Ovary (tissue), 9 donors: ENCODE results near the gene ST3GAL5. TPM values are rescaled to one million over a fixed set of nuclear protein-coding genes. Genes with fewer than 3 reads are reported as not detected.
"Not testable (repeated sequence)": the region's sequence is repeated elsewhere in the genome, so short reads cannot be mapped to it uniquely, and the experiment has no call there.

ENCODE experiments used
- DNase-seq, 5 donors: peaks; one replicate each; pipeline ENCODE4 v3.0.0-alpha.2; 2019 to 2020
- H3K27ac ChIP-seq, 2 donors: fragments of 200-600 bp; one replicate each; pipeline versions ENCODE4 v1.5.1 to v1.8.0; 2019 to 2022
- H3K27me3 ChIP-seq: fragments of 200-600 bp; one replicate; pipeline ENCODE4 v1.8.0; 2022
- H3K36me3 ChIP-seq: fragments of 200-600 bp; sonication (generic); one replicate; pipeline ENCODE4 v1.5.1; 2019
- H3K4me1 ChIP-seq: one replicate; pipeline ENCODE4 v1.8.1; 2013; ENCODE audit warnings: mild to moderate bottlenecking, moderate library complexity; ENCODE audit not compliant: insufficient read depth
- H3K4me3 ChIP-seq: fragments of 200-600 bp; sonication (generic); one replicate; pipeline ENCODE4 v1.5.1; 2017
- H3K9me3 ChIP-seq, 2 donors: fragments of 200-600 bp in 1 of 2; sonication (generic) in 1 of 2; one replicate each; pipeline versions ENCODE4 v1.5.1 to v1.8.1; 2013 to 2019; ENCODE audit warnings: mild to moderate bottlenecking in 1 of 2, moderate library complexity in 1 of 2
- EP300 ChIP-seq: sonication (generic); formaldehyde crosslinking; IDR thresholded peaks from one replicate; pipeline ENCODE4 v1.6.1; 2017; ENCODE audit warnings: antibody characterized with exemption
- POLR2A ChIP-seq: fragments of 450-650 bp; IDR thresholded peaks from one replicate; pipeline ENCODE4 v1.6.1; 2017; ENCODE audit warnings: antibody characterized with exemption, mild to moderate bottlenecking, moderate library complexity
- WGBS, 3 donors: extraction: QIAGEN DNeasy Blood & Tissue Kit in 1 of 3; methylation state at CpG; one replicate each; pipeline versions ENCODE4 v1.1.5 to v1.1.7; 2013 to 2017; 5-methylcytosine and 5-hydroxymethylcytosine counted together
- intact Hi-C, 4 donors: fragments of 100-400 bp; cut with DNase I; formaldehyde crosslinking; loops; one replicate each; pipeline versions ENCODE4 v1.11.0 to v1.15.1; 2022 to 2023
- polyA plus RNA-seq, 2 donors: library from polyadenylated mRNA; stranded (reverse); fragments of 200-250 nt in 1 of 2; fragments of 350-450 nt in 1 of 2; fragmentation: Illumina TruSeq in 1 of 2; extraction: RNeasy Lipid Tissue Mini Kit (QIAGEN cat#74804) in 1 of 2; gene quantifications; one replicate each; pipeline ENCODE4 v1.2.3, GENCODE V29; 2013 to 2014
- total RNA-seq, 7 donors: library from RNA; depleted of rRNA in 2 of 7; stranded (reverse); fragments of >200 nt in 2 of 7; fragmentation: NEBNext Ultra II Directional in 3 of 7; extraction: Animal tissue kit (Norgen Biotek cat#: 25700) in 3 of 7; gene quantifications; one replicate each; pipeline versions ENCODE4 v1.1.0 to v1.2.4, GENCODE V29; 2016 to 2023
- TF ChIP-seq, protein P1 (sequence below), 3 donors: fragments of 450-650 bp in 2 of 3; fragments of 200-600 bp in 1 of 3; IDR thresholded peaks; one replicate each; pipeline versions ENCODE4 v1.5.1 to v1.8.0; 2016 to 2022; ENCODE audit warnings: antibody characterized with exemption in 3 of 3, mild to moderate bottlenecking in 1 of 3
- donor health status: DM: no; HTN: no; CAD: no; lungs with moderate emphysema.
- donor health status: DM: no; HTN: no; CAD: no.
- donor health status: Bipolar disorder and iron deficiency.
- donor health status: DM: yes; HTN: yes; CAD: no.
- donor health status: DM: no; HTN: no; CAD: no.
- donor health status: DM: yes; HTN: yes; CAD: no.

The ST3GAL5 gene
- total and polyA plus RNA-seq, 9 donors = 11.6 to 52.7 (median 22.2) TPM

DNA sequence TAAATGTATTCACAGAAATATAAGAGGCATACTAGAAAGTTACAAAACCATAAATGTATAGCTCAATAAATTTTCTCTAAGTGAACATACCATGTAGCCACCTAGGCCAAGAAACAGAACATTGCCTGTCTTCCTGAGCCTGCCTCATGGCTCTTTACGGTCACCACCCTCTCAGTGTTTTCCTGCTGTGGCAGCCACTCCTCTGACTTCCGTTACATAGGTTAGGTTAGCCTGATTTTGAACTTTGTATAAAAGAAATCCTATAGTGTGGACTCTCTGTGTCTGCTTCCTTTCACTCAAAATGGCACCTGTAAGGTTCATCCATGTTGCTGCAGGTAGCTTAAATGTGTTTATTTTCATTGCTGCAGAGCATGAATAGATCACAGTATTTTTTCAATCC is 11.6 kb upstream of the ST3GAL5 start:
- WGBS, 3 donors = 90 to 100% (median 94%) methylated on average over 2 of the region's 2 CpGs
- Histone ChIP-seq H3K27ac (no peak overlapping the region), H3K9me3 (no peaks in the 10 kb centered on the region), H3K4me3 (no peak overlapping the region), H3K27me3 (no peaks in the 10 kb centered on the region), H3K36me3 (no peaks in the 10 kb centered on the region), H3K4me1 (peaks cover 6% of the 10 kb centered on the region)
- intact Hi-C loops = no loop called here
- no peak for TF ChIP-seq EP300
- no peak for DNase-seq

DNA sequence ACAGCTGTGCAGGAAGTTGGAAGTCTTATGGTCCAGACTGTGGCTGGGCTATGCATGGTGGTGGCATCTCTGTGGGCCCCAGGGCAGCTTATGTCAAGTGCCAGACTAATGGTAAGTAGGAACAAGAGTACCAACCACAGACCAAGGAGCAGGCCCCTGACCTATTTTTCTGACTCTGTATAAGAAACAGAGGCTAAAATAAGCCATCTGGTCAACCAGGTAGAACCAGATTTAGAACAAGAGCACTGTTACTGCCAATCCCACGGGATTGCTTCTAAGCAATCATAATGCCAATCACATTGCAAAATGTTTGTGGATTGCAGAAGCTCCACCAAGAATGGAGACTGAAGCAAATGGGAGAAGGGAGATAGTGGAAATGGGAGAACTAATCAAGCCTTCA is 11.1 kb upstream of the ST3GAL5 start:
- Histone ChIP-seq H3K36me3 (no peaks in the 10 kb centered on the region), H3K27ac (no peak overlapping the region), H3K9me3 (no peaks in the 10 kb centered on the region), H3K4me3 (no peak overlapping the region), H3K4me1 (peaks cover under 1% of the 10 kb centered on the region), H3K27me3 (no peaks in the 10 kb centered on the region)
- intact Hi-C loops = no loop called here
- 84 to 91% (median 89%) methylated on average over 1 of the region's 1 CpG for WGBS, 3 donors
- TF ChIP-seq POLR2A = no peak
- TF ChIP-seq EP300 = no peak
- TF ChIP-seq, protein P1, sequence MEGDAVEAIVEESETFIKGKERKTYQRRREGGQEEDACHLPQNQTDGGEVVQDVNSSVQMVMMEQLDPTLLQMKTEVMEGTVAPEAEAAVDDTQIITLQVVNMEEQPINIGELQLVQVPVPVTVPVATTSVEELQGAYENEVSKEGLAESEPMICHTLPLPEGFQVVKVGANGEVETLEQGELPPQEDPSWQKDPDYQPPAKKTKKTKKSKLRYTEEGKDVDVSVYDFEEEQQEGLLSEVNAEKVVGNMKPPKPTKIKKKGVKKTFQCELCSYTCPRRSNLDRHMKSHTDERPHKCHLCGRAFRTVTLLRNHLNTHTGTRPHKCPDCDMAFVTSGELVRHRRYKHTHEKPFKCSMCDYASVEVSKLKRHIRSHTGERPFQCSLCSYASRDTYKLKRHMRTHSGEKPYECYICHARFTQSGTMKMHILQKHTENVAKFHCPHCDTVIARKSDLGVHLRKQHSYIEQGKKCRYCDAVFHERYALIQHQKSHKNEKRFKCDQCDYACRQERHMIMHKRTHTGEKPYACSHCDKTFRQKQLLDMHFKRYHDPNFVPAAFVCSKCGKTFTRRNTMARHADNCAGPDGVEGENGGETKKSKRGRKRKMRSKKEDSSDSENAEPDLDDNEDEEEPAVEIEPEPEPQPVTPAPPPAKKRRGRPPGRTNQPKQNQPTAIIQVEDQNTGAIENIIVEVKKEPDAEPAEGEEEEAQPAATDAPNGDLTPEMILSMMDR (IDR thresholded peaks at IDR 0.05) = no peak
- no peak for DNase-seq

DNA sequence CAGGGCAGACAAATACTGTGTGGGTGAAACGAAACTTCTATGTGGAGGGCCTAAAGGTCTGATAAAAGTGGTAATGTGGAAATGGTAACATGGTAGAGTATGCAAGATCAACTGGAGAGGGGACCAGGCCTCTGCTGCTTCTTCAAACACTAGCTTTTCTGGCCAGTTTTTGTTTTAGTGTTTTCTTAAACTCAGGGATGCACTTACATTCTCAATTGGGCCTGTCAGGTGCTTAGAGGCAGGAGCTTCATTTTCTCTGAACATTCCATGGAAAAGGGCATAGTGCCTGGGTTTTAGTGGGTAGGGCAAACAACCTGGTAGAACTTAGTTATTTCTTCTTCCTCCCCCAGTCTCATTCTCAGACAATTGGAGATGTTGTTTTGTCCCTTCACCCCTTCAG is 10.5 kb upstream of the ST3GAL5 start:
- intact Hi-C loops = no loop called here
- no peak for TF ChIP-seq POLR2A
- no peak for TF ChIP-seq EP300
- TF ChIP-seq, protein P1 (IDR thresholded peaks at IDR 0.05) = no peak
- H3K9me3 ChIP-seq = no peaks in the 10 kb centered on the region
- H3K27me3 ChIP-seq = no peaks in the 10 kb centered on the region
- no peak for DNase-seq
- H3K27ac ChIP-seq = no peak overlapping the region
- no peaks in the 10 kb centered on the region for H3K4me1 ChIP-seq
- no peak overlapping the region for H3K4me3 ChIP-seq
- H3K36me3 ChIP-seq = no peaks in the 10 kb centered on the region
- 93 to 96% (median 95%) methylated on average over 1 of the region's 1 CpG for WGBS, 3 donors

DNA sequence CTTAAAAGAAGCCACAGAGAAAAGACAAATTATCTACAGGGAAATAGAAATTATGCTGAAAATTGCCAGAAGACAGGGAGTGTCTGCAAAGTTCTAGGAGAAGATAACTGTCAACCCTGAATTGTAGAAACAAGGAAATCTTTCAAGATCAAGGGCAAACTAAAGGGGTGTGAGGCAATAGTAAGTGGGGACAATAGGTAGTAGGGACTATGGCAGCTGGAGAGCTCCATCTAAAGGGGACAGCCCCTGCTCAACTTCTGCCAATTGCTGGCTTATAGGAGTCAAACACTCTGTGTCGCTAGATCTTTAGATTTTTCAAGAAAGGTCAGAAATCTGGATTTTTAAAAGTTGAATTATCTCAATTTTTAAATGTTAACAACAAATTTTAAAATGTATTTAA is 10.1 kb upstream of the ST3GAL5 start:
- intact Hi-C loops = no loop called here
- TF ChIP-seq POLR2A (no peak), EP300 (no peak)
- TF ChIP-seq, protein P1 (IDR thresholded peaks at IDR 0.05) = no peak
- 94 to 98% (median 98%) methylated on average over 1 of the region's 1 CpG for WGBS, 3 donors

DNA sequence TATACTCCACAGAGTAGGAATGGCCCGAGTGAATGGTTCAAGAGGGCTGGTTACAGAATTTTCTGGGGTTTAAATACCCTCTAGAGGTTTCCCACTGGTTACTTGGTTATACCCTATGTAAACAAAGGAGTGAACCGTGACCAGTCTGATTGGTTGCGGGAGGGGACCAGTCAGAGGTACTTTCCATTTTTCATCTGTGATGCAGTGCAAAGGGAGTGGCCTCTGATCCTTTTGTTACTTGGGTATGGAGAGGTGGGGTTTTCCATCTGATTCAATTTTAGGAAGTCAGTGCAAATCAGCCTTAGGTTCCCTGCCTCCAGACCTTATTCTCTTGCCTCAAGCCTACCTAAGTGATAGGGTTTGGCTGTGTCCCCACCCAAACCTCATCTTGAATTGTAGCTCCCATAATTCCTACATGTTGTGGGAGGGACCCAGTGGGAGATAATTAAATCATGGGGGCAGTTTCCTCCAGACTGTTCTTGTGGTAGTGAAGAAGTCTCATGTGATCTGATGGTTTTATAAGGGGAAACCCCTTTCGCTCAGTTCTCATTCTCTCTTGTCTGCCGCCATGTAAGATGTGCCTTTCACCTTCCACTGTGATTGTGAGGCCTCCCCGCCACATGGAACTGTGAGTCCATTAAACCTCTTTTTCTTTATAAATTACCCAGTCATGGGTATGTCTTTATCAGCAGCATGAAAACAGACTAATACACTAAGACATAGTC is 5.9 kb upstream of the ST3GAL5 start:
- intact Hi-C loops, H3K27ac ChIP-seq, H3K36me3 ChIP-seq, H3K9me3 ChIP-seq, DNase-seq, H3K27me3 ChIP-seq, H3K4me3 ChIP-seq, H3K4me1 ChIP-seq: not testable (repeated sequence)
- 96 to 98% (median 97%) methylated on average over 6 of the region's 6 CpGs for WGBS, 3 donors

More for the DNA sequence above, 10.1 kb upstream of the ST3GAL5 start:
- Histone ChIP-seq H3K4me1 (no peaks in the 10 kb centered on the region), H3K27me3 (no peaks in the 10 kb centered on the region), H3K27ac (no peak overlapping the region), H3K9me3 (no peaks in the 10 kb centered on the region), H3K36me3 (no peaks in the 10 kb centered on the region), H3K4me3 (no peak overlapping the region)
- DNase-seq = no peak
